GM23338 (cell line): Measurements from ENCODE around the gene ITLN1. TPM values are rescaled to one million over a fixed set of nuclear protein-coding genes. Genes with fewer than 3 reads are reported as not detected.

Source experiments
- ATAC-seq: fragments of 200-7000 bp; cut with Tn5 transposase; 3 replicates; pipeline ENCODE4 v1.9.1; 2020
- DNase-seq: peaks from one replicate; pipeline ENCODE4 v3.0.0-alpha.2; 2015; ENCODE audit warnings: low spot score
- H2AFZ ChIP-seq: fragments of 200-600 bp; sonication (generic); 2 replicates; pipeline ENCODE4 v1.8.0; 2016; ENCODE audit warnings: antibody characterized with exemption, mild to moderate bottlenecking, moderate library complexity
- H3F3A ChIP-seq: fragments of 200-600 bp; sonication (generic); replicated peaks from 2 replicates; pipeline ENCODE4 v1.8.0; 2017; ENCODE audit warnings: antibody characterized with exemption, mixed run types, low read depth
- H3K27ac ChIP-seq: fragments of 200-600 bp; sonication (generic); 2 replicates; pipeline ENCODE4 v1.6.1; 2016; ENCODE audit warnings: low read depth
- H3K27me3 ChIP-seq: fragments of 200-600 bp; sonication (generic); 2 replicates; pipeline ENCODE4 v1.8.0; 2016; ENCODE audit warnings: mild to moderate bottlenecking, mixed run types, moderate library complexity; ENCODE audit not compliant: insufficient read depth
- H3K36me3 ChIP-seq: fragments of 200-600 bp; sonication (generic); 2 replicates; pipeline ENCODE4 v1.8.0; 2016; ENCODE audit warnings: mild to moderate bottlenecking; ENCODE audit not compliant: insufficient read depth
- H3K4me1 ChIP-seq: fragments of 200-600 bp; sonication (generic); 2 replicates; pipeline ENCODE4 v1.8.0; 2016; ENCODE audit warnings: mild to moderate bottlenecking, moderate library complexity; ENCODE audit not compliant: insufficient read depth
- H3K4me2 ChIP-seq: fragments of 200-600 bp; sonication (generic); 2 replicates; pipeline ENCODE4 v1.7.1; 2017; ENCODE audit warnings: mixed run types
- H3K4me3 ChIP-seq: fragments of 200-600 bp; sonication (generic); 2 replicates; pipeline ENCODE4 v1.6.1; 2016; ENCODE audit warnings: mixed run types
- H3K79me2 ChIP-seq: fragments of 200-600 bp; sonication (generic); replicated peaks from 2 replicates; pipeline ENCODE4 v1.8.0; 2017; ENCODE audit warnings: mild to moderate bottlenecking; ENCODE audit not compliant: insufficient read depth
- H3K9me2 ChIP-seq: fragments of 200-600 bp; sonication (generic); 2 replicates; pipeline ENCODE4 v1.8.0; 2017; ENCODE audit not compliant: insufficient read depth
- H4K20me1 ChIP-seq: fragments of 200-600 bp; sonication (generic); replicated peaks from 2 replicates; pipeline ENCODE4 v1.8.0; 2017; ENCODE audit warnings: mild to moderate bottlenecking; ENCODE audit not compliant: insufficient read depth
- H3K27ac Mint-ChIP-seq: 2 replicates; pipeline ENCODE4 v1.8.0; 2020; ENCODE audit warnings: inconsistent platforms, mild to moderate bottlenecking, moderate library complexity, mixed read lengths
- H3K27me3 Mint-ChIP-seq: 3 replicates; pipeline ENCODE4 v1.8.0; 2022; ENCODE audit warnings: low read depth, mild to moderate bottlenecking, moderate library complexity, mixed read lengths, inconsistent platforms; ENCODE audit not compliant: insufficient read depth, poor library complexity
- H3K36me3 Mint-ChIP-seq: 3 replicates; pipeline ENCODE4 v1.8.0; 2021; ENCODE audit warnings: low read depth, mild to moderate bottlenecking, inconsistent platforms, moderate library complexity, mixed read lengths
- H3K4me1 Mint-ChIP-seq: 3 replicates; pipeline ENCODE4 v1.8.0; 2020; ENCODE audit warnings: mild to moderate bottlenecking, inconsistent platforms, mixed read lengths
- H3K4me3 Mint-ChIP-seq: 3 replicates; pipeline ENCODE4 v1.8.0; 2021; ENCODE audit warnings: moderate library complexity, mild to moderate bottlenecking, inconsistent platforms, mixed read lengths
- H3K9me3 Mint-ChIP-seq: 3 replicates; pipeline ENCODE4 v1.8.0; 2020; ENCODE audit warnings: moderate library complexity, mild to moderate bottlenecking, inconsistent platforms, mixed read lengths
- CREB1 ChIP-seq: fragments of 250-450 bp; sonication (Bioruptor Pico); IDR thresholded peaks from 2 replicates; pipeline ENCODE4 v1.5.0; 2020; ENCODE audit warnings: low read depth, mild to moderate bottlenecking, moderate library complexity
- EZH2 ChIP-seq: fragments of 200-600 bp; sonication (generic); IDR thresholded peaks from one replicate; pipeline ENCODE4 v1.8.0; 2017; ENCODE audit warnings: antibody characterized with exemption, mild to moderate bottlenecking, low read depth; ENCODE audit not compliant: unreplicated experiment
- EZH2phosphoT487 ChIP-seq: fragments of 200-600 bp; sonication (generic); IDR thresholded peaks from one replicate; pipeline ENCODE4 v1.8.1; 2018; ENCODE audit warnings: antibody characterized with exemption; ENCODE audit not compliant: unreplicated experiment
- JUNB ChIP-seq: IDR thresholded peaks from one replicate; pipeline ENCODE4 v1.6.1; 2016; ENCODE audit warnings: antibody characterized with exemption; ENCODE audit not compliant: unreplicated experiment
- NANOG ChIP-seq: IDR thresholded peaks from 2 replicates; pipeline ENCODE4 v1.6.1; 2016; ENCODE audit warnings: antibody characterized with exemption, borderline replicate concordance
- POLR2AphosphoS5 ChIP-seq: IDR thresholded peaks from 2 replicates; pipeline ENCODE4 v1.6.1; 2016; ENCODE audit warnings: antibody characterized with exemption, low read depth
- STAT1 ChIP-seq: IDR thresholded peaks from one replicate; pipeline ENCODE4 v1.6.1; 2016; ENCODE audit warnings: antibody characterized with exemption; ENCODE audit not compliant: unreplicated experiment
- ZNF114 ChIP-seq: fragments of 250-450 bp; sonication (Bioruptor Pico); IDR thresholded peaks from 2 replicates; pipeline ENCODE4 v1.5.0; 2020; ENCODE audit warnings: mild to moderate bottlenecking, moderate library complexity
- ZNF331 ChIP-seq: fragments of 250-450 bp; sonication (Bioruptor Pico); IDR thresholded peaks from 2 replicates; pipeline ENCODE4 v1.5.0; 2020; ENCODE audit warnings: low read depth, mild to moderate bottlenecking, moderate library complexity
- polyA plus RNA-seq: library from polyadenylated mRNA; unstranded; fragments of >200 nt; fragmentation: Nextera tagmentation; extraction: Ambion mirVana; gene quantifications from 2 replicates; pipeline ENCODE4 v1.2.1, GENCODE V29; 2016
- total RNA-seq: library from RNA; depleted of rRNA; stranded (reverse); fragments of >200 nt; shearing (Covaris generic); gene quantifications from 2 replicates; pipeline ENCODE4 v1.2.3, GENCODE V29; 2014
- TF ChIP-seq, protein P1 (sequence below): fragments of 250-450 bp; sonication (Bioruptor Pico); IDR thresholded peaks from 2 replicates; pipeline ENCODE4 v1.5.0; 2020; ENCODE audit warnings: mild to moderate bottlenecking, moderate library complexity
- TF ChIP-seq, protein P2 (sequence below): IDR thresholded peaks from 2 replicates; pipeline ENCODE4 v1.6.1; 2016; ENCODE audit warnings: antibody characterized with exemption
- TF ChIP-seq, protein P3 (sequence below), 2 experiments: fragments of 200-600 bp in 1 of 2; sonication (generic) in 1 of 2; conservative IDR thresholded peaks; 2 replicates each; pipeline versions ENCODE4 v1.5.1 to v1.6.1; 2016 to 2017; ENCODE audit warnings: antibody characterized with exemption in 2 of 2, low read depth in 2 of 2, mild to moderate bottlenecking in 2 of 2, moderate library complexity in 1 of 2

The ITLN1 gene
- total and polyA plus RNA-seq, 2 experiments from 2014 or later: not detected

DNA sequence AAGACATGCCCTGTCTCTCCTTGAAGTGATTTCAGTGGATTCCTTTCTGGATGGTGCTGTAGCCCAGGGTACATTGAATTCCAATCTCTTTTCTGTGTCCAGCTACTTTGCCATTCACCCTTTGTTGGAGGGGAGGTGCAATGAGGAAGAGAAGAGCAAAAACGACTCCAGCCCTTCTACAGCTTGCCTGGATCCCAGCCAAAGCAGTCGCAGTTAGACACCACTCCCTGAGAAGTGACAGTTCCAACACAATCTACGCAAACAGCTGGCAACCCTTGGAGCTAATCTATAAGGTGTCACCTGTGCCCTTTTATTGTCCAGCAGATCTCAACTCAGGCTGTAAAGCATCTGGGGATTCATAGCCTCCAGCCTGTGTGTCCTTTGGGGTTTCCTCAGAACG, 26.9 kb downstream of the ITLN1 start (continued):
- TF ChIP-seq, protein P1, sequence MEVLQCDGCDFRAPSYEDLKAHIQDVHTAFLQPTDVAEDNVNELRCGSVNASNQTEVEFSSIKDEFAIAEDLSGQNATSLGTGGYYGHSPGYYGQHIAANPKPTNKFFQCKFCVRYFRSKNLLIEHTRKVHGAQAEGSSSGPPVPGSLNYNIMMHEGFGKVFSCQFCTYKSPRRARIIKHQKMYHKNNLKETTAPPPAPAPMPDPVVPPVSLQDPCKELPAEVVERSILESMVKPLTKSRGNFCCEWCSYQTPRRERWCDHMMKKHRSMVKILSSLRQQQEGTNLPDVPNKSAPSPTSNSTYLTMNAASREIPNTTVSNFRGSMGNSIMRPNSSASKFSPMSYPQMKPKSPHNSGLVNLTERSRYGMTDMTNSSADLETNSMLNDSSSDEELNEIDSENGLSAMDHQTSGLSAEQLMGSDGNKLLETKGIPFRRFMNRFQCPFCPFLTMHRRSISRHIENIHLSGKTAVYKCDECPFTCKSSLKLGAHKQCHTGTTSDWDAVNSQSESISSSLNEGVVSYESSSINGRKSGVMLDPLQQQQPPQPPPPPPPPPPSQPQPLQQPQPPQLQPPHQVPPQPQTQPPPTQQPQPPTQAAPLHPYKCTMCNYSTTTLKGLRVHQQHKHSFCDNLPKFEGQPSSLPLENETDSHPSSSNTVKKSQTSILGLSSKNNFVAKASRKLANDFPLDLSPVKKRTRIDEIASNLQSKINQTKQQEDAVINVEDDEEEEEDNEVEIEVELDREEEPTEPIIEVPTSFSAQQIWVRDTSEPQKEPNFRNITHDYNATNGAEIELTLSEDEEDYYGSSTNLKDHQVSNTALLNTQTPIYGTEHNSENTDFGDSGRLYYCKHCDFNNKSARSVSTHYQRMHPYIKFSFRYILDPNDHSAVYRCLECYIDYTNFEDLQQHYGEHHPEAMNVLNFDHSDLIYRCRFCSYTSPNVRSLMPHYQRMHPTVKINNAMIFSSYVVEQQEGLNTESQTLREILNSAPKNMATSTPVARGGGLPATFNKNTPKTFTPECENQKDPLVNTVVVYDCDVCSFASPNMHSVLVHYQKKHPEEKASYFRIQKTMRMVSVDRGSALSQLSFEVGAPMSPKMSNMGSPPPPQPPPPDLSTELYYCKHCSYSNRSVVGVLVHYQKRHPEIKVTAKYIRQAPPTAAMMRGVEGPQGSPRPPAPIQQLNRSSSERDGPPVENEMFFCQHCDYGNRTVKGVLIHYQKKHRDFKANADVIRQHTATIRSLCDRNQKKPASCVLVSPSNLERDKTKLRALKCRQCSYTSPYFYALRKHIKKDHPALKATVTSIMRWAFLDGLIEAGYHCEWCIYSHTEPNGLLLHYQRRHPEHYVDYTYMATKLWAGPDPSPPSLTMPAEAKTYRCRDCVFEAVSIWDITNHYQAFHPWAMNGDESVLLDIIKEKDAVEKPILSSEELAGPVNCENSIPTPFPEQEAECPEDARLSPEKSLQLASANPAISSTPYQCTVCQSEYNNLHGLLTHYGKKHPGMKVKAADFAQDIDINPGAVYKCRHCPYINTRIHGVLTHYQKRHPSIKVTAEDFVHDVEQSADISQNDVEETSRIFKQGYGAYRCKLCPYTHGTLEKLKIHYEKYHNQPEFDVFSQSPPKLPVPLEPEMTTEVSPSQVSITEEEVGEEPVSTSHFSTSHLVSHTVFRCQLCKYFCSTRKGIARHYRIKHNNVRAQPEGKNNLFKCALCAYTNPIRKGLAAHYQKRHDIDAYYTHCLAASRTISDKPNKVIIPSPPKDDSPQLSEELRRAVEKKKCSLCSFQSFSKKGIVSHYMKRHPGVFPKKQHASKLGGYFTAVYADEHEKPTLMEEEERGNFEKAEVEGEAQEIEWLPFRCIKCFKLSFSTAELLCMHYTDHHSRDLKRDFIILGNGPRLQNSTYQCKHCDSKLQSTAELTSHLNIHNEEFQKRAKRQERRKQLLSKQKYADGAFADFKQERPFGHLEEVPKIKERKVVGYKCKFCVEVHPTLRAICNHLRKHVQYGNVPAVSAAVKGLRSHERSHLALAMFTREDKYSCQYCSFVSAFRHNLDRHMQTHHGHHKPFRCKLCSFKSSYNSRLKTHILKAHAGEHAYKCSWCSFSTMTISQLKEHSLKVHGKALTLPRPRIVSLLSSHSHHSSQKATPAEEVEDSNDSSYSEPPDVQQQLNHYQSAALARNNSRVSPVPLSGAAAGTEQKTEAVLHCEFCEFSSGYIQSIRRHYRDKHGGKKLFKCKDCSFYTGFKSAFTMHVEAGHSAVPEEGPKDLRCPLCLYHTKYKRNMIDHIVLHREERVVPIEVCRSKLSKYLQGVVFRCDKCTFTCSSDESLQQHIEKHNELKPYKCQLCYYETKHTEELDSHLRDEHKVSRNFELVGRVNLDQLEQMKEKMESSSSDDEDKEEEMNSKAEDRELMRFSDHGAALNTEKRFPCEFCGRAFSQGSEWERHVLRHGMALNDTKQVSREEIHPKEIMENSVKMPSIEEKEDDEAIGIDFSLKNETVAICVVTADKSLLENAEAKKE: no peak
- TF ChIP-seq ZNF114: no peak

DNA sequence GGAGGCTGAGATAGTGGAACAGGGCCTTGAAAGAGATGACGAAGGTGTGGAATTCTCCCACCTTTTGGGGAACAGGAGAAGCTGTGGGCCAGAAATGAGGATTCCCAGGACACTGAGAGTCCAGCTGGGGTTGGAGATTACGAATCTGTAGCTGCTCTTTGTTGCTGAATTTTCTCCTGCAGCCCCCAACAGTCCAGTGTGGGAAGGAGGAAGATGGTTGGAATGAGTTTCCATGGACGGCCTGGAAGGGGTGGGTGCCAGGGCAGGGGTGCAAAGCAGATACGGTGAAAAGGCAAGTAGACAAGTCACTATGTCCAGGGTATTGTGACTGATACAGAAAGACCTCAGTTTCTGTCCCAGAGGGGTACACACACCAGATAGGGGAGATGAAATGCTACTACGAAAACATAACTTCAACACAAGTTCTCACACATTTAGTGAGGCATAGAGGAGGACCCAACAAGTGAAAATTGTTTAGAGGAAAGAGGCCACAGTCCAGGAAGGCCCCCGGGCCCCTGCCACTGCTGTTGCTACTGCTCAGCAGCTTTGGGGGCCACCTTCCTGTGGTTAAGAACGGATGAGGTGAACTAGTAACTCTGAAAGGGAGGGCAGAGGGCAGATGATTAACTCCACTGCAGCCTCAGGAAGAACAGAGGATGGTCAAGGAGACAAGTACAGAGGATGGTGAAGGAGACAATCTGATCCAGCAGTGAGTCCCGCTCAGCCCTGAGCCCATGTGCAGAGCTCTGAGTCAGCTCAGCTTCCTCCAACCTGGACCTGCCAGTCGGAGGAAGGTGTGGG, 29.6 kb downstream of the ITLN1 start:
- H4K20me1 ChIP-seq: no peaks in the 10 kb centered on the region
- Mint-ChIP-seq H3K27me3 (peaks cover 2% of the 10 kb centered on the region), H3K27ac (no peak overlapping the region), H3K4me1 (no peaks in the 10 kb centered on the region), H3K9me3 (no peaks in the 10 kb centered on the region), H3K4me3 (no peak overlapping the region), H3K36me3 (no peaks in the 10 kb centered on the region)
- H3F3A ChIP-seq: no peaks in the 10 kb centered on the region
- no peaks in the 10 kb centered on the region for H3K79me2 ChIP-seq
- H2AFZ ChIP-seq: no peak overlapping the region
- H3K27ac ChIP-seq: no peak overlapping the region
- no peak overlapping the region for H3K4me3 ChIP-seq
- DNase-seq (no peak), ATAC-seq (no peak)
- H3K4me2 ChIP-seq: no peak overlapping the region
- TF ChIP-seq, protein P2, sequence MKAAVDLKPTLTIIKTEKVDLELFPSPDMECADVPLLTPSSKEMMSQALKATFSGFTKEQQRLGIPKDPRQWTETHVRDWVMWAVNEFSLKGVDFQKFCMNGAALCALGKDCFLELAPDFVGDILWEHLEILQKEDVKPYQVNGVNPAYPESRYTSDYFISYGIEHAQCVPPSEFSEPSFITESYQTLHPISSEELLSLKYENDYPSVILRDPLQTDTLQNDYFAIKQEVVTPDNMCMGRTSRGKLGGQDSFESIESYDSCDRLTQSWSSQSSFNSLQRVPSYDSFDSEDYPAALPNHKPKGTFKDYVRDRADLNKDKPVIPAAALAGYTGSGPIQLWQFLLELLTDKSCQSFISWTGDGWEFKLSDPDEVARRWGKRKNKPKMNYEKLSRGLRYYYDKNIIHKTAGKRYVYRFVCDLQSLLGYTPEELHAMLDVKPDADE: no peak
- TF ChIP-seq CREB1 (CRISPR knock-in tag) (no peak), STAT1 (no peak), JUNB (no peak), NANOG (no peak), EZH2 (no peak), ZNF114 (no peak), ZNF331 (CRISPR knock-in tag) (no peak), POLR2AphosphoS5 (no peak), EZH2phosphoT487 (no peak)
- TF ChIP-seq, protein P3, sequence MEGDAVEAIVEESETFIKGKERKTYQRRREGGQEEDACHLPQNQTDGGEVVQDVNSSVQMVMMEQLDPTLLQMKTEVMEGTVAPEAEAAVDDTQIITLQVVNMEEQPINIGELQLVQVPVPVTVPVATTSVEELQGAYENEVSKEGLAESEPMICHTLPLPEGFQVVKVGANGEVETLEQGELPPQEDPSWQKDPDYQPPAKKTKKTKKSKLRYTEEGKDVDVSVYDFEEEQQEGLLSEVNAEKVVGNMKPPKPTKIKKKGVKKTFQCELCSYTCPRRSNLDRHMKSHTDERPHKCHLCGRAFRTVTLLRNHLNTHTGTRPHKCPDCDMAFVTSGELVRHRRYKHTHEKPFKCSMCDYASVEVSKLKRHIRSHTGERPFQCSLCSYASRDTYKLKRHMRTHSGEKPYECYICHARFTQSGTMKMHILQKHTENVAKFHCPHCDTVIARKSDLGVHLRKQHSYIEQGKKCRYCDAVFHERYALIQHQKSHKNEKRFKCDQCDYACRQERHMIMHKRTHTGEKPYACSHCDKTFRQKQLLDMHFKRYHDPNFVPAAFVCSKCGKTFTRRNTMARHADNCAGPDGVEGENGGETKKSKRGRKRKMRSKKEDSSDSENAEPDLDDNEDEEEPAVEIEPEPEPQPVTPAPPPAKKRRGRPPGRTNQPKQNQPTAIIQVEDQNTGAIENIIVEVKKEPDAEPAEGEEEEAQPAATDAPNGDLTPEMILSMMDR (conservative IDR thresholded peaks at IDR 0.05; ENCODE audit: low read depth in 2 of 2): no peak
- no peaks in the 10 kb centered on the region for H3K4me1 ChIP-seq
- 0 out of 2 replicates have a peak, but pooled peaks cover 3% of the 10 kb centered on the region for H3K9me2 ChIP-seq
- no peaks in the 10 kb centered on the region for H3K27me3 ChIP-seq
- no peaks in the 10 kb centered on the region for H3K36me3 ChIP-seq
